AML-193 (cell line): ENCODE data around the gene PNPLA1.

Experiments used
- DNase-seq, 2 experiments: peaks; one replicate each; lab custom pipeline; 2025; lab: John Stamatoyannopoulos, UW

Gene PNPLA1

DNA sequence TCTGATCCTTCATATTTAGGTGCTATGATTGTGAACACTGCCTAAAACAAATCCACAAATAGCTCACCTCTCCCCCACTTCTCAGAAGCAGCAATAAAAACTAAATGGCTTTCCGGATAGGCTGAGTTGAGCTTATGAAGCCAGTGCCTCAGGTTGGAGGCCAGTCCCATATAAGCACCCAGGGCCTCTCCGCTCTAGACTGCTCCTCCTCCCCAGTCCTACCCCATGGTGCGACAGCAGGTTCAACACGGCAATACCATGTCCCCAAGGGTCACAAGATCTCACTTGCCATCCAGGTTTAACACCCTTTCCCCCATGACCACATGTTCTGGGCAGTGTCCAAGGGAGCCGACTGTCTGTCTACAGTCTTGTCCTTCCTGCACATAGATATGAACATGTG lies 46.1 kb downstream of the PNPLA1 start:
- DNase-seq, result no peak

DNA sequence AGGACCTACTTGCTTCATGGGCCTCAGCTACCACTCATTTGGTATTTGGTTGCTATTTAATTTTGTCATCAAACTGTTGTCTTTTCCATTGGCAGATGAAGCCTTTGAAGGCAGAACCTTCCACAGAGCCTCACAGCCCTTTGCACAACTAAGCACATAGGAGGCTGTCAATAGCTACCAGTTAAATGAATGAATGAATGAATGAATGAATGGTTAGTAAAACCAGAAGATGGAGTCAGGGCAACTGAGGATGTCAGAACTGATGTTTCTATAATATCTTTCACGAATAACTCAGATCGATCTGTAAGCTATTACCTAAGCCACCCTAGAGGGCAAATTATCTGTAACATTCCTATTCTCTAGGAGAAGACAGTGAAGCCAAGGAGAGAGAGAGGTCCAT lies 47.8 kb downstream of the PNPLA1 start:
- DNase-seq, result no peak

DNA sequence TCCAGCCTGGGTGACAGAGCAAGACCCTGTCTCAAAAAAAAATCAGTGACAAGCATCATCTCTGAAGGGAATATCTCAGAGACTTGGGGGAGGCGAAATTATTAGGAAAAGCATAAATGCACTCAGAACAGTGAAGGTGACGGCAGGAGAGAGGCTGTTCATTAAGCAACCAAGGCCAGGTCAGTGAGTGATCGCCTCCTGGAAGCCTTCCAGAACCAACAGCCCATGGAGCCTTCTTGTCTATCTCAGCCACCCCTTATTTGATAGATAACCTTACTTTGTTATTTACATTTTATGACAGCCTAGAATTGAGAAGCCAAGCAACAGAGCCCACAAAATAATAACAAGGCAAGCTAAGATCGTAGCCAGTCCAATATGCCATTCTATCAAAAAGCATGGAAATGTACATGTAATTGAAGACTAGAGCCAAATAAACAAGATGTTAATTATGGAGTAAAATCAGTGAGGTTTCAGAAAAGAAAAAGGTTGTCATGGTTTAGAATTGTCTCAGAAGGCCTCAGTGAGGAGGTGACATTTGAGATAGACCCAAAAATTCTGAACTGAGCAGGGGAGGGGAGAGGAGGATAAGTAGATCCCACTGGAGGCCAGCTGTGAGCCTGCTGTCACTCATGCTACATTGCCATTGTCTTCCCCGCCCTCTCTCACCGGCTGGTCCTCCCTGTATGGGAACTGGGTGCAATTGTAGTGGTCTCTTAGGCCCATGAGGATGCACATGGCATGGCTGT lies 49.0 kb downstream of the PNPLA1 start:
- no peak for DNase-seq

DNA sequence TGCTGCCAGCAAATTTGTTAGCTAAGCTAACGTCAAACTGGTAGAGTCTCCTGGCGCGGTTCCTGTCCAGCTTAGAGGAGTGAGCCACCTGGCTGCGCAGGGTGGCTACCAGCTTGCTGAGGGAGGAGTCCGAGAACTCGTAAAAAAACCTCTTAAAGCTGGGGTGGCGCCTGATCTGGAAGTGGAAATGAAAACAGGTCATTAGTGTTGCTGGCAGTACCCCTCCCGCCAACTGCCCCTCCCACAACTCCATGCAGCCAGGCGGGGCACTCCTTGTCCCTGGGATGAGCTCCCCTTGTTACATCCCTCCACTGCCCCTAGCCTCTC lies 49.5 kb downstream of the PNPLA1 start:
- DNase-seq, result no peak

DNA sequence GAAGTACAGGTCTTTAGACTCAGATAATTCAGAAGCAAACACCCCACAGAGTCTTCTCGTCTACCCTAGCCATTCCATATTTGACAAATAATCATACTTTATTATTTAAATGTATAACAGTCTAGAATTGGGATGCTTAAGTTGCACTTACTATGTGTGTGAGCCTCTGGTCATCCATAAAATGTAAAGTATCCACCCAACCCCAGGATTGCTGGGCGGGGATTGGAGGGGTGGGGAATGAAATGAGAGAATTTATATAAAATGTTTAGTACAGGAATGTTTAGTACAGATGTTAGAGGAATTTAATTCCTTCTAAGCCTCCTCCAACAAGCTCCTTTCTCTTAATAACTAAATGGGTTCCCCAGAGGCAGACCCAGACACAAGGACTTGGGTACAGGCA lies 50.0 kb downstream of the PNPLA1 start:
- no peak for DNase-seq

DNA sequence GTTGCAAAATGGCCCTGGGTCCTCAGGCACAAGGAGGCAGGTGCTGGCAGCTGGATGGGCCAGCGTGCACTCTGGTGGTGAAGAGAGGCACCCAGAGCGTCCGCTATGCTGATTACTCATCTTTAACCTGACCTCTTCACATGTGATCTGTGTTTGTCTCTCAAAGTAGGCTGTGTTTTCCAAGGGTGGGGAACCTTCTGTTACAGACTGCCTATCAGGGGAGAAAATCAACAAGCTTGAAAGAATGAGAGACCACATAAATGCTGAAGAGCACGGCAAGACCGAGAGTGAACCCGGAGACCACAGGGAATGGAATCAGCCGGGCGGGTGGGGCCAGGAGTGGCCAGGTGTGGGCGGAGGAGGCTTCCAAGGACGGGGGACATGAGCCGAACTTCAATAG lies 50.6 kb downstream of the PNPLA1 start:
- DNase-seq, result no peak

DNA sequence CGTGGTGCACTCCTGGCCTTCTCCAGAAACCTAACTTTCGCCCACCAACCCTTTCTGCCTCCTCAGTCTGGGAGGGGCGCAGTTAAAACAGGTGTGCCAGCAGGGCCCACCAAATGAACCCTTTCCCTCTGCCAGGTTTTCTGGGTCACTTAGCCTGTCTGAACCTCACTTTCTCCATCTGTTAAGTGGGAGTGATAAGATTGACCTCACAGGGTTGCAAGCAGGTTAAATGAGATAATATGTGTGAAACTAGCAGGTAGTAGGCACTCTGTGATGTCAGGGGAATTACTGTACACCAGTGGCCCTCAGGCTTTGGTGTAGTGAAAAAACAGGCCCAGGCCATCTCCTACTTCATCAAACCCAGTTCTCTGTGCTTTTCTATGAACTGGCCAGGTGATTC lies 52.7 kb downstream of the PNPLA1 start:
- no peak for DNase-seq

DNA sequence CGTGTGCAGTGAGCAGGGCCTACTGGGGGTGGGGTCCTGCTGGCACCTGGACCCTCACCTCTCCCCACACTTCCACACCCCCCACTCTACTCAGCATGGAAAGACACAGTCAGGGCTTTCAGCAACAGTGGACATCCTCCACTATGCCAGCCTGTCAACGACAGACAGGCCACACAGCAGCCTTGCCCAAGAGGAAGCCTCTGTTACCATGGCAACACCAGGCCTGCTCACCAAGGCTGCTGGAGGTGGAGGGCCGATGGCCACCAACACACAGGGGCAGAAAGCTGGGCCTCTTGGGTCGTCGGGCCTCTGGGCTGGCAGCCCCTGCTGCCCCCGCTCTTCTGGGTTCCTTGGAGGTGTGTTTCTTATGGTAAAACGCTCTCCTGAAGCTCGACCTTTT lies 53.2 kb downstream of the PNPLA1 start:
- DNase-seq, result peak; percentile 18 to 21

DNA sequence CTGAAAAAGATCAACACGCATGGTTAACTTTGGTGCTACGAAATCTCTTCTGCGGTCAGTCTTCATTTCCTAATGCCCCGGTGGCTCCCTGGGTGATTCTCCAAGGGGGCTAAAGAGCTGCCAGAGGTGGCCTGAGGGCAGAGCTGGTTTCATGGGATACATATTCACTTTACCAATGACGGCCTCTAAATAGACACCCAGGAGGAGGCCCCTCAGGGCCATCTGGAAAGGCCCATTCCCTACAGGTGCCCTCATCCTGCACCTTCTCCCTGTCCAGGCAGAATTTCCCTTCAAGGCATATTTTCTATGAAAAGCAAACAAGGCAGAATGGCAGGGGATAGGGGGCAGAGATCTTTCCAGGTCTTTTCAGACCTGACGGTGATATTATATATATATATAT lies 54.3 kb downstream of the PNPLA1 start:
- no peak for DNase-seq

DNA sequence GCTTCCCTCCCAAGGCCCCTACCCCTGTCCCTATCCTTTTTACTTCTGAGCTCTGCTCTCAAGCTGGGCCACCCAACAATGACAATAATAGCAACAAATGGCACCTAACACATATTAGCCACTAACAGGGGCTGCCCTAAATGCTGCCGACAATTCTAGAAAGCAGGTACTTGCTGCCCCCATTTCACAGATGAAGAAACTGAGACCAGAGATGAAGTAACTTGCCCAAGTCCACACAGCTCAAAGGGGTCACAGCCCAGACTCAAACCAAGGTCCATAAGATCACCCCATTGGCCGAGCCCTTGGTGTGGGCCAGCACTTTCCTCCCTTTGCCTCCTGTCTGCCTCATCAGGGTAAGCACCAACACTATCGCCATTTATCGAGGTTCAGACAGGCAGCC lies 54.9 kb downstream of the PNPLA1 start:
- DNase-seq, result no peak

DNA sequence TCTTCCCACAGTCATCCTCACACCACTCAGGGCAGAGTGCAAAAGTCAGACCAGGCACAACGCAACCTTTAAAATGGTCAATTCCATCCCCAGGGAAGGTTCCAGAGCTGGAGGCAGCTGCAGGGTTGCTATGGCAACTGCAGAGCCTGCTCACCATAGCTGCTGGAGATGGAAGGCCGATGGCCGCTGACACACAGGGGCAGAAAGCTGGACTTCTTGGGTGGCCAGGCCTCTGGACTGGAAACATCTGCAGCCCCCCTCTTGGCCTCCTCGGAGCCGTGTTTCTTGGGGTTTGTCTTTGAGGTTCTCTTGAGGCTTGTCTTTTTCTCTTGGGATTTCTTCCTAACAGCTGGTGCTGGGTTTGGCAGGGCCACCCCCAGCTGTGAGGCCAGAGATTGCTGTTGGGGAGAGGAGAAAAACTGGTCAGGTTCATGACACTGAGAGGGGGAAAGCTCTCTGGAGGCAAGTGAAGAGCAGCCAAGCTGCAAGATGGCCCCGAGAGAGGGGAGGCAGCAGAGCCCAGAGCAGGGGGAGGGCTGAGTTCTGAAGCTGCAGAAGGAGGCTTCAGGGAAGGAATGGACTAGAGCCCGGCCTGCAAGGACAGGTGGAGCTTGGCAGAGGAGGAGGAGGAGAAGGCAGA lies 56.6 kb downstream of the PNPLA1 start:
- DNase-seq, result no peak

DNA sequence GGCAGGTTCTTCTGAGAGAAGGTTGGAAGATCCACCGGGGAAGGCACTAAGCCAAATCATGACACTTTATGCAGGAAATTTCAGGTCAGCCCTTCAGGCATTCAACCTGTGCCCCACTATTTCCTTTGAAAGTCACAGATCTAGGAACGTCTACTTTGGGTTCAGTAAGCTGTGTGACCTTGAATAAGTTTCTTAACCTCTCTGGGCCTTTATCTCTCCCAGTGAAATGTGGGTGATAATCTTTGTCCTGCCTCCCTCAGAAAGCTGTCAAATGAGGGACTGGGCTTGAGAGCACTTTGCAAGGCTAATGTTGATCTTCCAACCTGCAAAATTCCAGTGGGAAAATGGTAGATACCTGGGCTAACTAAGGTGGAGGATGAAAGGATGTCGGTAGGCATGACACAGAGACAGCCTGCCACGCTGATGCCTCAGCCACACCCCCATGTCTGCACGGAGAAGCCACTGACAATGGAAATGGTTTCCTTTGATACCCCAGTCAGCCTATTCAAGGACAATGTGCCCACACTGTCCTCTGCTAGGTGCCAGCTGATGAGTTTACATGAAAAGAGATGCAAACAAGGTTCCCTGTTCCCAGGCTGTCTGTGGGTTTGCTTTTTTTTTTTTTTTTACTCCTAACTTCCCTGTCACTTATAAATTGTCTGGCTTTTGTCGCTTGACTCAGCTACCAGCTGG lies 57.5 kb downstream of the PNPLA1 start:
- no peak for DNase-seq

DNA sequence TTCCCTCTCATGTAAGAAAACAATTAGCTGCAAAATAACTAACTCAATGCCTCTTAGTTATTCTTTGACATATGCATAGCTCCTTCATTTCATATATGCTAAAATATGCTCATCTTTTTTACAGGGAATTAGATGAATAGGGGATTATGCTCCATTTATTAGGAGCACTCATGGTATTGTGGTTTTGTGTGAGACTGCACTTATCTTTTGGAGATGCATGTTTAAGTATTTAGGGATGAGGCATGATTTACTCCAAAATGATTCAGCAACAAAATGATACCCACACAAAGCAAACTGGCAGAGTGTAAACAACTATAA lies 58.0 kb downstream of the PNPLA1 start:
- no peak for DNase-seq

DNA sequence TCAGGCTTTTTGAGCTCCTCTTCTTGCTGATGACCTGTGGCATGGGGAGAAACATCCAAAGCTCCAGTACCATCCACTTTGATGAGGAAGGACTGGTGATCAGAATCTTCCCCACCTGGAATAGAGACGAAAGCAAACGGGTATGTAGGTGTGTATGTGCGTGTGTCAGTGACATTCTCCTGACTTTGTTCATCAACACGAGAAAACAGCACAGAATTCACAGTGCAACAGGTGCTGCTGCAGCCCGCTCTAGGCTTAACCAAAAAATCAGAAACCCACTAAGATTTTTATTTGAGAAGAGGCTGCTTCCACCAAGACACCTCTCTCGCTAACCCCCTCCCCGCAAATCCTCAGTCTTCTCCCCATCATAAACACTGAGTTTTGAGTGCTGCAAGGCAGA lies 58.7 kb downstream of the PNPLA1 start:
- no peak for DNase-seq

DNA sequence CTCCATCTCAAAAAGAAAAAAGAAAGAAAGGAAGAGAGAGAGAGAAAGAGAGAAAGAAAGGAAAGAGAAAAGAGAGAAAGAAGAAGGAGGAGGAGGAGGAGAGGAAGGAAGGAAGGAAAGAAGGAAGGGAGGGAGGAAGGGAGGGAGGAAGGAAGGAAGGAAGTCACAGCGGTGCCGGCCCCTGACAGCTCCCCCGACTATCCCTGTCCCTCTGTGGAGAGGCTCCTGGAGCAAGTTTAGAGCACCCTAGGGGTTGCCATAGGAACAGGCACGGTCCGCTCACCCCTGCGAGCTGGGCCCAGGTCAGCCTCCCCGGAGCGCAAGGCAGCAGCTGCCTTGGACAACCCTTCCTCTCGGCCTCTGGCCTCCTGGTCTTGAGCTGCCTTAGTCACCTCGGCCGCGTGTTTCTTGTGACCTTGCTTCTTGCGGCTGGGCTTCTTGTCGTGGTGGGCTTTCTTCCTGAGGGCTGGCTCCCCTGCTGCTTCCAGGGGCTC lies 60.0 kb downstream of the PNPLA1 start:
- no peak for DNase-seq

DNA sequence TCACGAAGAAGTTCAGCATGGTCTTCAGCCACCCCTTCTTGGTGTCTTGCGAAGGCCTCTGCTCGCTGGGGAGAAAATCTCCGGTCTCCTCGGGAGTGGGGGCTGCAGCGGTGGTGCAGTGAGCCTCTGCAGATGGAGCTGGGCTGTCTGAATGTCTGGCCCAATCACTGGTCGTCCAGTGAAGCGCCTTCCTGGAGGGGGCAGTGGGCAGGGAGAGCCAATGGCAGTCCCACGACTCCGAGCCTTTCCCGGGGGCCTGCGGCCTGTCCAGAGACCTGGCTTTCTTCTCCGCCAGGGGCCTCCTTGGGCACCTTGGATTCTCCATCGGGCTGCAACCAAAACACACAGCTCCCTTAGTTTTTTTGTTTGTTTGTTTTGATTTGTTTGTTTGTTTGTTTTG lies 60.5 kb downstream of the PNPLA1 start:
- DNase-seq, result no peak

DNA sequence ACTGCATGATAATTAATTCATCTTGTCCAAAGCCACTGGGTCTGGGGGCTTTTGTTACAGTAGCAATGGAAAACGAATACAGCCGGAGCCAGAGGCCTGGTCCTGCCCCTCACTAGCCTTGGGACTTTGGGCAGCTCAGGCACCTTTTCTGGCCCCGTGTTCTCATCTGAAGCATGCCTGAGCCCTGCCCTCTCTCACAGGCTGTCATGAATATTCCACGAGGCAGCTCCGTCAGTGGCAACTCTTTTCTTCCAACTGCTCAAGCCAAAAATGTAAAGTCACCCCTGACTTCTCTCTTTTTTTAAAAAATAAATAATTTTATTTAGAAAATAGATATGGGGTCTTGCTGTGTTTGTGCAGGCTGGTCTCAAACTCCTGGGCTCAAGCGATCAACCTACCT lies 61.5 kb downstream of the PNPLA1 start:
- no peak for DNase-seq

DNA sequence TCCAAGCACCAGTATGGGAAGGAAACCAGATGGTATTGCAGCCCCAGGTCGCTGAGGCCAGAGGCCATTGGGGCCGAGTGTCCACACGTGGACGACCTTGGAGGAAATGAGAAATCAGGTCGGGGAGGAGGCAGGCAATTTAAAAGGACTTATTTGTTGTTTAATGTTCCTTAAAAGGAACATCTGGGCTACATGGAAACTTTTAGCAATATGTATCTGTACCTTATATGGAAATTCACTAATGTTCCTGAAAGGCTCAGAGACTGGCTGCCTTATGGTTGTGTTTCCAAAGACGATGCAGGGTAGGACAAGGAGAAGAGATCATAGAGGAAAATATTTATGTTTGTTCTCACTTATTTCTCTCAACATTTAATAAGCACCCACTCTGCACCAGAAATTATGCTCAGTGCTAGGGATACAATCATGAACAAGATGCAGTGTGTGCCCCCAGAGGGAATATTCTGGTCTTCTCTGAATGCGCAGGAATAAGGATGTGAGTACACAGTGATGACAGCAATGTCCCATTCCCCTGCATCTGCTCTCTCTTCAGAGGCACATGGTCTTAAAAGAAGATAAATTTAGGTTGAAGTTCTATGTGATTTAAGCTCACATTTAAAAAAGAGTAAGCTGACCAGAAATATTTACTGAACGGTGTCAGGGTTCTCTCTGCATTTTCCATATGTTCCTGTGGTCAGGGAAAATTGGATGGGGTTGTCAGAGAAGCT lies 63.5 kb downstream of the PNPLA1 start:
- no peak for DNase-seq

DNA sequence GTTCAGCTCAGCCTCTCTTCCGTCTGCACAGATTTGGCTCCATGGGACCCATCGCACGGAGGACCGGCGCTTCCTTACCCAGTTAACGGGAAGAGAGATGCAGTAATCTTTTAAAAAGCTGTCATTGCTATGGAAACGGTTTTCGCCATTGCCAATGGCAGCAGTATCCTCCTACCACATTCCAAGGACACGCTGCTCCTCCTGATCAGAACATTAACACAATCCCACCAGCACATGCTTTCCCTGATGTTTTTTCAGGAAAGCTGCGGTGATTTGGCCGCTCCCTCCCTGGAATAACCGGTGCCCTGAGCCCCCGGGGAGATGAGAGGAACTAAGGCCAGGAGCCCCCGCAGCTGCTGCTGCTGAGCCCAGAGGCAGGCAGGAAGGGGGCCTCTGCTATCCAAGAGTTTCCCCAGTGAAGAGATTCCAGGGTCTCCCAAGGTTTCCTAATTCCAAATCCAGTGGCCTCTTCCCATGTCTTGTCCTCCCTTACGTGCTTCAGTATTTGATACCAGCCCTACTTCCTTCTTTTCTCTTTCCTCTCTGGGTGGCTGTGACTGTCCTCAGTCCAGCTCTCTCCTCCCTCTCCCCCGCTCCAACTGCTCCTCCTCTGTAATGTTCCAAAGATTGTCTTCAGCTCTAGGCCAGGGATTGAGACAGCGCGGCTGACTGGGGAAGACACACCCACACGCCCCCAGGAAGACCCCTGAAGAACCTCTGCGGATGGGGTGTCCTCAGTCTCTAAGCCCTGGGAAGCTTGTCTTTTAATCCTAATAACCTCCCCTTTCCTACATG lies 64.3 kb downstream of the PNPLA1 start:
- DNase-seq, result no peak

DNA sequence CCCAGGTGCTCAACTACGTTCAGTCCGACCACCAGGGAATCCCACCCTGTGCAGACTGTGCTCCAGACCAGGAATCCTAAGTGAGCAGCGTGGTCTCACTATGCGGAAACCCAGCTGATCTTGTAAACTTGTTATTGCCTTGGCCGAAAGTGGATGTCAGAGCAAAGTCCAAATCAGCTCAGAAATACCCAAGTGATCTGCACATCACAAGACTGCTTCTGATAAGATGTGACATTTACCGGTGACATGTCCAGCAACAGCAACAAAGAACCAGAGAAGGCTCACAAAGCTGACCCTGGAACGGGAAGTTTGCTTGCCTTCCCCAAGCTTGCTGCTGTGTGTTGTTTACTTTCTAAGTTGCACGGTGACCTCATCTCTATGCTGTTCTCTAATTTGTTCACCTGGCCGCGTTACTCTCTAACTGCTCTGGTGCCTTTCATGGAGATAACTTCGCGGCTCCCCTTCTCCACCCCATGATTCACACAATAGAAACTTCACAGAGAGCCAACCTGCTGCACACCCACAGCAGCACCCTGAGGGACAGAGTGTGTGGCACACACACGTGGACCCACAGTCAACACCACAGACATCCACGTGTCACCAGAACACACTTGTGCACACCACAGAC lies 65.1 kb downstream of the PNPLA1 start:
- DNase-seq, result no peak

DNA sequence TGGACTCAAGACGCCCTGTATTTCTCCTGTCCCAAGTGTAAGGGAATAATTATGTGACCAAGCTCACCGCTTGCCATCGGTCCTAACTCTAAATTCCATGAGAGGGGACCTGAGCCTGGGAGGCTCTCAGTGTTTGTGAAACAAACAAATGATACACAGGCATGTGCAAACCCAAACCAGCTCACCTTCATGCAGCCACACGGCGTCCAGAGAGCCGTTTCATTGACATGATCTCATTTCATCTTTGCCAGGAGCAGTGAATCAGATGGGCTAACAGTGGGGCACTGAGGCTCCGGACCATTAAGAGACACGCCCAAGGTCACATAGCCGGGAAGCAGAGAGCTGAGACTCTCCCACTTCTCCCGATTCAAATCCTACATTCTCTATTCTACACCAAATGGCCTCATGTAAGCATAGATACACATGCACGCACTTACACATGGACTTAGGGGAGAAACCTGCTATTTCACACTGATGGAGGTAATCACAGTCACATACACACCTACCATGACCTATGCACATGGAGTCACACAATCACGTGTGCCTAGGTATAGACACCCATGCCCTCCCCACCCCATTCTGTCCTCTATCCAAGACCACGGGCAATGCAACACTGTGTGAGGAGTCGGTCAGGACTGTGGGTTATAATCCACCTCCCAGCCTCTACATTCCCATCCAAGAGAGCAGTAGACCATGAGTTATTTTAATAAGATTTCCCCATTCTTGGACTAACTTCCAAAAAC lies 65.8 kb downstream of the PNPLA1 start:
- DNase-seq, result no peak
